Endothelial cell of umbilical vein (primary cell): ENCODE measurements around the gene RAB4B. TPM values are rescaled to one million over a fixed set of nuclear protein-coding genes. Genes with fewer than 3 reads are reported as not detected.
A peak's percentile ranks its signal among the peaks of the same experiment; 100 is the strongest.

Experiments used
- BruUV-seq: library from RNA; stranded (reverse); fragments of 400-500 nt; replicated peaks from 2 replicates; lab custom pipeline; 2021; lab: Mats Ljungman, UMichigan
- CTCF ChIA-PET: fragments of 300-600, 350-600 bp; sonication (Branson Sonifier 250); formaldehyde crosslinking; loops from one replicate; lab custom pipeline; 2021; ENCODE audit warnings: antibody characterized with exemption, inconsistent platforms; lab: Charles Lee
- POLR2A ChIA-PET: fragments of 300-600, 350-600 bp; sonication (Branson Sonifier 250); formaldehyde crosslinking; loops from one replicate; lab custom pipeline; 2021; ENCODE audit warnings: antibody characterized with exemption, inconsistent platforms; lab: Charles Lee
- DNase-seq: peaks from one replicate; pipeline ENCODE4 v3.0.0-alpha.2; 2011; ENCODE audit warnings: low read depth, low spot score
- FAIRE-seq: peaks from 2 replicates; lab custom pipeline; 2011; peaks lifted over from hg19 to GRCh38; lab: Jason Lieb, UNC
- H2AFZ ChIP-seq: 2 replicates; pipeline ENCODE4 v1.6.0; 2012; ENCODE audit warnings: low read depth, low read length, control low read depth, inconsistent platforms
- H3K27ac ChIP-seq: 2 replicates; pipeline ENCODE4 v1.5.1; 2011; ENCODE audit warnings: low read depth, mild to moderate bottlenecking, control low read depth, low read length, moderate library complexity; ENCODE audit not compliant: insufficient read depth
- H3K27me3 ChIP-seq, 2 experiments: 2 replicates each; pipeline versions ENCODE4 v1.6.0 to v1.6.1; 2011; ENCODE audit warnings: low read length in 2 of 2, mixed read lengths in 1 of 2; ENCODE audit not compliant: control insufficient read depth in 2 of 2, insufficient read depth in 2 of 2
- H3K36me3 ChIP-seq, 2 experiments: 2 replicates in 1 of 2; 3 replicates in 1 of 2; pipeline ENCODE4 v1.5.1; 2011; ENCODE audit warnings: low read length in 2 of 2, mild to moderate bottlenecking in 1 of 2, moderate library complexity in 1 of 2; ENCODE audit not compliant: control insufficient read depth in 2 of 2, insufficient read depth in 2 of 2; ENCODE audit errors: extremely low read depth in 1 of 2
- H3K4me1 ChIP-seq: 3 replicates; pipeline ENCODE4 v1.5.1; 2011; ENCODE audit warnings: mild to moderate bottlenecking, low read length; ENCODE audit not compliant: control insufficient read depth, insufficient read depth; ENCODE audit errors: extremely low read depth
- H3K4me2 ChIP-seq: 2 replicates; pipeline ENCODE4 v1.6.1; 2011; ENCODE audit warnings: low read length, control low read depth, mixed read lengths; ENCODE audit not compliant: insufficient read depth
- H3K4me3 ChIP-seq, 3 experiments: fragments of 200-600 bp in 1 of 3; sonication (generic), shearing (Covaris generic) in 1 of 3; replicated peaks in 1 of 3; 2 replicates each; pipeline ENCODE4 v1.5.1; 2011 to 2016; ENCODE audit warnings: control low read depth in 3 of 3, low read length in 3 of 3, mild to moderate bottlenecking in 2 of 3, inconsistent platforms in 1 of 3, low read depth in 1 of 3, moderate library complexity in 1 of 3; ENCODE audit not compliant: insufficient read depth in 1 of 3
- H3K79me2 ChIP-seq: 2 replicates; pipeline ENCODE4 v1.6.0; 2012; ENCODE audit warnings: low read length, inconsistent platforms; ENCODE audit not compliant: control insufficient read depth, insufficient read depth
- H3K9ac ChIP-seq: replicated peaks from 2 replicates; pipeline ENCODE3; 2011; ENCODE audit warnings: low read length, control low read depth; ENCODE audit not compliant: insufficient read depth; ENCODE audit errors: extremely low read depth
- H3K9me1 ChIP-seq: replicated peaks from 3 replicates; pipeline ENCODE4 v1.6.0; 2011; ENCODE audit warnings: mild to moderate bottlenecking, low read length; ENCODE audit not compliant: control insufficient read depth, insufficient read depth; ENCODE audit errors: extremely low read depth
- H3K9me3 ChIP-seq: replicated peaks from 2 replicates; pipeline ENCODE4 v1.5.1; 2012; ENCODE audit warnings: low read length, inconsistent platforms; ENCODE audit not compliant: control insufficient read depth, insufficient read depth
- H4K20me1 ChIP-seq: replicated peaks from 2 replicates; pipeline ENCODE3; 2011; ENCODE audit warnings: mild to moderate bottlenecking, low read length; ENCODE audit not compliant: control insufficient read depth, insufficient read depth; ENCODE audit errors: extremely low read depth
- CTCF ChIP-seq, 2 donors: IDR thresholded peaks; 1 replicate in 1 of 2; 2 replicates in 1 of 2; pipeline ENCODE4 v1.5.1; 2011; ENCODE audit warnings: low read length in 2 of 2, mild to moderate bottlenecking in 2 of 2, moderate library complexity in 2 of 2, control low read depth in 1 of 2, inconsistent platforms in 1 of 2, low read depth in 1 of 2; ENCODE audit not compliant: insufficient read depth in 1 of 2; ENCODE audit errors: extremely low read depth in 1 of 2
- EZH2 ChIP-seq: IDR thresholded peaks from 2 replicates; pipeline ENCODE4 v1.6.1; 2012; ENCODE audit warnings: borderline replicate concordance, low read depth, mild to moderate bottlenecking, moderate library complexity, low read length, inconsistent platforms; ENCODE audit not compliant: severe bottlenecking
- FOS ChIP-seq: IDR thresholded peaks from 2 replicates; pipeline ENCODE4 v1.6.1; 2011; ENCODE audit warnings: mild to moderate bottlenecking, low read length, moderate library complexity, borderline replicate concordance; ENCODE audit not compliant: insufficient read depth
- GATA2 ChIP-seq: IDR thresholded peaks from 2 replicates; pipeline ENCODE4 v1.7.0; 2011; ENCODE audit warnings: low read depth, mild to moderate bottlenecking, moderate library complexity, mixed read lengths, low read length; ENCODE audit not compliant: insufficient read length, insufficient read depth
- JUN ChIP-seq: IDR thresholded peaks from 2 replicates; pipeline ENCODE4 v1.6.1; 2011; ENCODE audit warnings: borderline replicate concordance, low read depth; ENCODE audit not compliant: insufficient read length, insufficient read depth
- MAX ChIP-seq: IDR thresholded peaks from 2 replicates; pipeline ENCODE4 v1.6.1; 2011; ENCODE audit not compliant: insufficient read depth, insufficient read length
- MYC ChIP-seq: IDR thresholded peaks from one replicate; pipeline ENCODE4 v1.6.1; 2011; ENCODE audit warnings: mild to moderate bottlenecking, low read depth, low read length
- POLR2A ChIP-seq: IDR thresholded peaks from 2 replicates; pipeline ENCODE4 v1.6.1; 2012; ENCODE audit warnings: low read depth, mild to moderate bottlenecking, control low read depth, low read length
- POLR2AphosphoS5 ChIP-seq: IDR thresholded peaks from 2 replicates; pipeline ENCODE4 v1.6.1; 2012; ENCODE audit warnings: low read depth, mild to moderate bottlenecking, control low read depth, low read length, moderate library complexity; ENCODE audit not compliant: insufficient read depth
- dilution Hi-C: fragments of 300-500 bp; cut with MboI; formaldehyde crosslinking; loops from one replicate; pipeline ENCODE4 v1.15.0; 2019; ENCODE audit warnings: low sequenced_read_pairs; ENCODE audit not compliant: extremely low pct_ligation_motif_present
- intact Hi-C: fragments of 100-400 bp; cut with micrococcal nuclease; formaldehyde crosslinking; loops from one replicate; pipeline ENCODE4 v1.10.0; 2022
- polyA plus RNA-seq, 4 experiments: library from polyadenylated mRNA; depleted of rRNA in 3 of 4; stranded (reverse) in 3 of 4; unstranded in 1 of 4; fragments of >200 nt; gene quantifications; 2 replicates each; pipeline versions ENCODE4 v1.2.1 to v1.2.3, GENCODE V29; 2011 to 2012; ENCODE audit warnings: missing spikeins in 1 of 4
- total RNA-seq: library from RNA; stranded (reverse); gene quantifications from 2 replicates; pipeline ENCODE4 v1.2.3, GENCODE V29; 2021

RAB4B gene
- total and polyA plus RNA-seq, 2 donors (not counting 3 experiments of a cell fraction or from before 2014, with no cell fraction given): 33.6 to 61.0 TPM

- Histone ChIP-seq H3K4me1 (peaks cover 17% of the 10 kb centered on the region), H3K9me3 (no peaks in the 10 kb centered on the region), H3K27me3 (no peaks in the 10 kb centered on the region), H3K27ac (peak overlapping the region; percentile 64), H3K4me2 (peak overlapping the region; percentile 83), H3K4me3 (peak overlapping the region; percentile 56 to 71 (median 65)), H3K79me2 (no peaks in the 10 kb centered on the region), H2AFZ (peak overlapping the region; percentile 75), H3K36me3 (no peaks in the 10 kb centered on the region), H4K20me1 (no peaks in the 10 kb centered on the region), H3K9me1 (no peaks in the 10 kb centered on the region), H3K9ac (peak overlapping the region; percentile 62)
- BruUV-seq: no TSS peak
- no peak for FAIRE-seq
- intact Hi-C loops (loop anchor here (1.0 to 2.0 kb wide), 4 partner anchors 18 to 61 kb away; partner anchors contain the start of genes ITPKC and SNRPA), dilution Hi-C loops (no loop called here)
- ChIA-PET POLR2A (interaction anchor here (0.5 to 2.8 kb wide), 15 partner anchors 9 to 474 kb away, joined by 3 to 23 read pairs (median 5); partner anchors contain the start of genes ACTMAP, COQ8B, EGLN2 and ITPKC), CTCF (interaction anchor here (0.6 to 3.5 kb wide), 11 partner anchors 9 to 144 kb away, joined by 3 to 39 read pairs (median 6); partner anchors contain the start of genes ACTMAP, COQ8B, EGLN2 and ITPKC)
- TF ChIP-seq CTCF (IDR thresholded peaks at IDR 0.05; ENCODE audit: extremely low read depth in 1 of 2, insufficient read depth in 1 of 2, low read depth in 1 of 2, low read length in 2 of 2): no peak
- TF ChIP-seq POLR2AphosphoS5: no peak
- no peak for DNase-seq
Observed at GRCh38 chr19:40778706-40779284, 748 bp downstream of the RAB4B start.

GRCh38 chr19:40780582-40780981 lies 2.5 kb downstream of the RAB4B start:
- intact Hi-C loops (no loop called here), dilution Hi-C loops (no loop called here)
- BruUV-seq: no TSS peak
- FAIRE-seq (no peak), DNase-seq (no peak)
- no peak for TF ChIP-seq FOS
- TF ChIP-seq CTCF (IDR thresholded peaks at IDR 0.05; ENCODE audit: extremely low read depth in 1 of 2, insufficient read depth in 1 of 2, low read depth in 1 of 2, low read length in 2 of 2): no peak
- no peak for TF ChIP-seq POLR2A
- no peak for TF ChIP-seq EZH2
- TF ChIP-seq MAX: no peak
- no peak for TF ChIP-seq POLR2AphosphoS5
- no peak for TF ChIP-seq JUN
- no peak for TF ChIP-seq MYC
- TF ChIP-seq GATA2: no peak
- H3K4me1 ChIP-seq: peaks cover 17% of the 10 kb centered on the region
- H3K36me3 ChIP-seq: no peaks in the 10 kb centered on the region
- H3K9me1 ChIP-seq: no peaks in the 10 kb centered on the region
- no peaks in the 10 kb centered on the region for H3K27me3 ChIP-seq
- no peak overlapping the region for H3K4me2 ChIP-seq
- POLR2A ChIA-PET: no interaction called here
- H3K9ac ChIP-seq: no peak overlapping the region
- H3K4me3 ChIP-seq: no peak overlapping the region
- no peaks in the 10 kb centered on the region for H3K79me2 ChIP-seq
- no peaks in the 10 kb centered on the region for H4K20me1 ChIP-seq
- H3K27ac ChIP-seq: no peak overlapping the region
- no peak overlapping the region for H2AFZ ChIP-seq
- H3K9me3 ChIP-seq: no peaks in the 10 kb centered on the region
- CTCF ChIA-PET: interaction anchor here (0.7 kb wide), 1 partner anchor 26 kb away, joined by 3 read pairs; no protein-coding TSS in a partner anchor
